NCI-H82 treated with DMSO at 0.1 percent for 48 hours (cell line): ENCODE measurements around the gene VAV3.
A peak's percentile ranks its signal among the peaks of the same experiment; 100 is the strongest.
"Not testable (repeated sequence)": the region's sequence is repeated elsewhere in the genome, so short reads cannot be mapped to it uniquely, and the experiment has no call there.

Experiments used
- DNase-seq: peaks from one replicate; lab custom pipeline; 2025; ENCODE audit not compliant: unreplicated experiment; lab: John Stamatoyannopoulos, UW

VAV3 gene

DNA sequence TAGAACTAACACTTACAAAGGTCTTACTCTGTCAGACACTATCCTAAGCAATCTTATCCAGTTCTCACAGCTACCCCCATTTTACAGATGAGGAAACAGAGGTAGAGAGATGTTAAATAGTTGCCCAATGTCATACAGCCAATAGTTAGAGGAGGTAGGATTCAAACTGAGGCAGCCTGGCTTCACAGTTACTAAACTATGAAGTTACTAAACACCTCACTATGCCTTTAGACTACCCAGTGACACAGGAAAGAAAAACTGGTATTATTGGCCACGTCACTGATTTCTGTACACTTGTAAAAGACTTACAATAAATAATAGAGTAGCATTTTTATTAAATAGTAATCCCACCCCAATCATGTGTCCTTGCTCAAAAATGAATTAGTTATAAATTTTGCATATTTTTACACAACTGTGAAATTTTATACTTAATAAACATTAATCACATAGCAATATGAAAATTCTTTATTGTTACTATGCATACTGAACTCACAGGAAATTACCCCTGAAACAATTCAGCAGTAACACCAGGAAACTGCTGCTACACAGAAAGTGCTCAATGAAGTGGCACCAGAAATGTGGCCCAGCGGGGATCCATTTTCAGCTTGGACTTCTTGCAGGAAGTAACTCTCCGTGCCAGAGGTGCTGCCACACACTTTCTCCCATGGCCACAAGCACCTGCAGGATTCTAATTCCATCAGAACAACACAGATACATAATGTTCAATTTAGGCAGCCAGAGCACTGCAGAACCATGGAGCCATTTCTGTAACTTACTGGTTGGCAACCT, 69.4 kb downstream of the VAV3 start:
- no peak for DNase-seq

DNA sequence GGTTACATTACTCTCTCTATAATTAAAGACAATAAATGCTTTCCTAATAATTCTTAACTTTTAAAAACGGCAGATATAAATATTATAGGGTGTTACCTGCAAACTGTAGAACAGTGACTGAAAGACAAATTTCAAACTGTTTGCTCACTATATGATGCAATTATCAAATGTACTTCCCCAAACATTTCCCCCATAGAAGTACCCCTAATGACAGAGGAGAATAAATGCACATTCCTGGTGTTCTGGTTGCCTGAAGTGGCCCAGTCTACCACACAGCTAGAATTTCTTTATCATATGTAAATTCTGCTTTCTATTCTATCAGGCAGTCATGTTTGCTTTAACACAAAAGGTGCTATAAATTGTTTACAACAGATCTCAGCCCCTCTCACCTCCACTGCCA, 70.4 kb downstream of the VAV3 start:
- DNase-seq = no peak

DNA sequence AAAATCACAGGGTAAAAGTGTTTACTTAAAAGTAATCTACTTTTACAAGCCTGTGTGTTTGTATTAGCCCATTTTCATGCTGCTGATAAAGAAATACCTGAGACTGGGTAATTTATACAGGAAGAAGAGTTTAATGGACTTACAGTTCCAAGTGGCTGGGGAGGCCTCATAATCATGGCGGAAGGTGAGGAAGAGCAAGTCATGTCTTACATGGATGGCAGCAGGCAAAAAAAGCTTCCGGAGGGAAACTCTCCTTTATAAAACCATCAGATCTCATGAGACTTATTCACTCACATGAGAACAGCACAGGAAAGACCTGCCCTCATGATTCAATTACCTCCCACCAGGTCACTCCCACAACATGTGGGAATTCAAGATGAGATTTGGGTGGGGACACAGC, 71.6 kb downstream of the VAV3 start:
- not testable (repeated sequence) for DNase-seq

DNA sequence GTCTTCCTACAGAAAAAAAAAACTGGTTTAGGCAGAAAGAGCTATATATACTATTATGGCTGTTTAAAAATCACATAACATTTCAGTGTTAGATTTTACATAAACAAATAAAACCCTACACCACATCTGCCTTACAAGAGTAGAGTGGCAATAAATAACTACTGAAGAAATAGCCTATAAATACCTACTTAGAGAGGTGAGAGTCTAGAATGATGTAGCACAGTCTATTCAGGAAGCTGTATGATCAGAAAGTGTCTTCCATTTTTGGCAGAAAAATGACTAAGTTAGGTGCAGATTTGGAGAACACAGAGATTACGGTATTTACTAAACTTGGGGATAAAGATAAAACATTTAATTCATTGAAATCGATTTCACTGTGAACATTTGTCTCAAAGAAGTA, 75.5 kb downstream of the VAV3 start:
- DNase-seq = no peak

DNA sequence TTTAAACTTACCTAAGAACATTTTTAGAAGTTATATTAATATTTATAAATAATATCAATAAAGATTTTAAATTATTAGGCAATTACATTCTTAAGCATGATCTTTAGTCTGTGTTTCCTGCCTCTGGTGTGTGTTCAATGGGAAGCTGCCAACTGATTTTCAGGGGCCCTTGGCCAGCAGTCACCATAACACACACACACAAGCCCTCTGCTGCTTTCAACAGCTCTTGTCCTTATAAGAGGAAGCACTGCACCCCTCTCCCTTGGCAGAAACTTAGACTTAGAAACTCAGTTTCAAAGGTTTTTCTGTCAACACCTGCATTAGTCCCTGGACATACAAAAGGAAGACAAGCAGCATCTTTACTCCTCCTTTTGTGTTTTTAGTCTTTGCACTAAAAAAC, 81.4 kb downstream of the VAV3 start:
- DNase-seq = no peak

DNA sequence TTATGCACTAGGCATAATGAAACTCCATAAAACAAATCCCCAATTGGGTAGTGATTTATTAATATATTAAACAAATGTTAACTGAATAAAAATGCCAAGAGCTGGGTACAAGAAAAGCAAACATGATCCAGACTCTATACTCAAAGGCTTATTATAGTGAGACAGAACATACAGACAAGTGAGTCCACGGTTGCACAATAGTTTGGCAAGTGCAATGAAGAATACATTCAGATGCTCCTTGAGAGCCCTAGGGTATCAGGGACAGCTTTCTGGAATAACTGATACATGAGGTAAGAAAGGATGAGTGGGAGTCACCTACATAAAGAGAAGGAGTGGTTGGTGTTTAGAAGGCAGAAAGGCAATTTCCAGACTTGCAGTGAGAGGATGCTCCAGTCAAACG, 85.1 kb downstream of the VAV3 start:
- DNase-seq = no peak

DNA sequence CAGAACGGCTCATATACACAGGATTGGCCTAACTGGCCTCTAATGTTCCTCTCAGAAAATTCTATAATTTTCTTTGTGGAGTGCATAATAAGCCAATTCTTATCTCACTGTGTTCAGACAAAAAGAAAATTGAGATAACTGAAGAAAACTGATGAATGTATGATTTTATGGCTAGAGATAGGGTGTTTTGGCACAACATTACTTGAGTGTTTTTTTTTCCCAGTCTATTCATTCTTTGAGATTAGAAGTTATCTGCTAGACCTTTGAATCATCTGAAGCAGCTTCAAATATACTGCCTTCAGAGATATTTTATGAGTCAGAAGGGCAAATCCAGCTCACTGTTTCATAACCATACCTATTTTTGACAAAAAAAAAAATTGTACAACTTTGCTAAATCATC, 85.6 kb downstream of the VAV3 start:
- DNase-seq = no peak

DNA sequence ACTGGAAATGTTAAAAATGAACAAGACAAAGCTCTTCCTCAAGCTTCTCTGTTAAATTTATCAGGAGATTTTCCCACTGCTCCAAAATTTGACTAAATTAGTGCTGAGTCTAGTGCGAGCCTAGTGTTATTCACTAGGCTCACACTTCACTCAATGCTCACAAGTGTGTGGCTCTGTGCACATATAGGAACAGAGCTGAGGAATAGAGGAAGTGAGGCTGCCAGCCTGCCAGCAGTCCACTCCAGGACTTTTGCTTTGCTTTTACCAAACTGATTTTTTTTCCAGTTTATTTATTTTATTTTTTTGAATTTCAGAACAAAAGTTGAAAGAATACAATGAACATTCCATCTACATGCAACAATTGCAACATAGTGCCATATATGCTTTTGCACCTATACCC, 87.2 kb downstream of the VAV3 start:
- no peak for DNase-seq

DNA sequence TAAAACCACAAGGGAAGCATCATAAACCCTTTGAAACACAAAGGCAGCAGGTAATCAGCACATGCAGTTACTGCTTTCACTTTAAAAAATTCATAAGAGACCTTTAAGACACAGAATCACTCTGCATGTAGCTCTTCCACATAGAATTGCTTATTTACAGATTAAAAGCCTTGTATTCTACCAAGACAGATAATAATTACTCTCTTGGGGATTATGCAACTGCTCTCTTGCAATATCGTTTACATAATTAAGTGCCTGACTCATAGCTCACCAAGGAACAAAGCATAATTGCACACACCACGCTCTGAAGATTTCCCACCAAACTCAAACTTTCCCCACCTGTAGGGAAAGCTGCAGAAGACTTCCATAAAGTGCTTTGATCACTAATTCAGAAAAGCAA, 87.9 kb downstream of the VAV3 start:
- DNase-seq = peak; percentile 18

DNA sequence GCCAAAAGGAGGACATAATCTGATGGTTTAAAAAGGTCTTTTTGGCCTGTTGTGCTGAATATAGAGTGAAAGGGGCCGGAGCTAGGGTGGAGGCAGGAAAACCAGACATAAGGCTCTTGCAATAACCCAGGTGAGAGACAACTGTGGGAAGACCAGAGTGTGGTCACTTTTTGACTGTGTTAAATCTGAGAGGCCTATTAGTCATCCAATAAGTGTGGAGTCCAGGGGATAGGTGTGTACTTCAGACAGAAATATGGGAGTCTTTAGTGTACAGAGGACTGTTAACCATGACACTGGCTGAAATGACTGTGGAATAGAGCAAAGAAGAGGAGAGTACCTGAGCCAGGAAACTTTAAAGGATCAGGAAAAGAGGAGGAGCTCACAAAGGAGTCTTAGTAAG, 89.3 kb downstream of the VAV3 start:
- DNase-seq = no peak

DNA sequence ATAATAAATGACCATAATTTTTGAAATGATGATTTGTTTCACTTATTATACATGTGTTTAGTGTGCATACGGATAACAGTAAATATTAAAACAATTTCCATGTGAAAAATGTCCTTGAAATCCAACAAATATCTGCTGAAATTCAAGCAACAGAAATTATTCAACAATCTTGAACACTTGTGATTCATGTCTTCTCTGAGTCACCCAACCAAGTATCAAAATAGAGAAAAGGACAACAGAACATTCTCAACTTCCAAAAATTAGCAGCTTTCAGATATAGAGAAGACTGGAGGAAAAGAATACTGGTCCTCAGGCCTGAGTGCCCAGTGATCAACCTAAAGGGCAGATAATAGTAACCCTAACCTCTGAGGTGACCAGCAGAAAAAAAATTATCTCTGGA, 90.8 kb downstream of the VAV3 start:
- DNase-seq = no peak

DNA sequence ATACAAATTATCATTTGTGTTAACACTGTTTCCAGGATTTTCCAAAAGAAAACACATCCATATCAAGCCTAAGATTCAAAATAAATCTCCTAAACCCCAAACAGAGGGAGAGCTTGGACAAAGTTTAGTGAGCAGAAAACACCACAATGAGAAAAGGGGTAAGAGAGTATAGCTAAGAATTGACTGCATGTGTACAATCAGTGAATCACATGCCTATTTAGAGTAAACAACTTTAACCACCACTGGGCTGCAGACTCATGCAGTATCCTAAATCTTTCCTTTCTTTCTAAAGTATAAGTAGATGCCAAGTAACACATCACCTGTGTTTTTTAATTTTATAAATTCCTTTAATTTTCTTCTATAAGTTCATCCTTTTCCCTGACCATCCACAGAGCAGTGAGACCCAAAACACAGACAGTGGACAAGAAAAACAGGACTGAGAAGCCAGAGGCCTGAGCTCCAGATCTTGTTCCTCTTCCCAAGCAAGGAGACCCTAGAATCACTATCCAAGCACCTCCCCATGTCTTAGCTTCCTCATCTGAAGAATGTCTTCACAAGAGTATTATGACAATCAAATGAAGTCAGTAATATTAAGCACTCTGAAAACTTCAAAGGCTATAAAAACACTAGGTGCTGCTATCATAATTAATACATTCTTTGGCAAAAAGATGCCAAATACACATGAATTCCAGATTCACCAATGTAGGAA, 93.1 kb downstream of the VAV3 start:
- DNase-seq = no peak

DNA sequence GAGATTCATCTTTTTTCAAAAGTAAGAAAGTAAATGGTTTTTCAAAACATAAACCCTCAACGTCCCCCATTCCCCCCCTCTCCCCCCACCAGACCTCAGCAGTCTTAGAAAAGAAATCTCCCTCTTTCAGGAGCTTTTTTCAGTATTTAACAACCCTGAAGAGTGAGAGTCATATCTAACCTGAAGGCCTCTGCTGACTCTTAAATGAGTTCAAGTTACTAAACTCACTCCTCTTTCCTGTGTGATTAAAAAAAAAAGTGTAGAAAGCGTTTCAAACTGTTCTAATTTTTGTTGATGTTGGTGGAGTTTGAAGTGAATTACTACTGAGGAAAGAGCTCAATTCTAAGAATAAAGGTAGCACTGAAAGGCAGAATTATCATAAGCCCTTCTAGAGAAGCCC, 93.7 kb downstream of the VAV3 start:
- no peak for DNase-seq

DNA sequence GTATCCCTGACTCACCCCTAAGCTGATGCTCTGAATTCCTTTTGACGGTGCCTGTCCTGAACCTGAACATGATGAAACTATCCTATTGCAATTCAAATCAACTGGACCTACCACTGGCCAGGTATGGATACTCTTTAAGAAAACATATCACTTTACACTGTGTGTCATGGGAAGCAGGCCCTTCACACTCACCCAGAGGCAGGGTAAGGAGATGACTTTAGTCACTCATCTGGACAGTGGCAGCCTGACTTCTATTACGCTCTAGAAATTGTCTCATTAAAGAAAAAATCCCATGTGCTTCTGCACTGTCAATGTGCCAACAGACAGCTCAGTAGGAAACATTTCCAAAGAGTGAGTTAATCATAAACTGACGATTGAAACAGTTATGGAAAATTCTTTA, 94.3 kb downstream of the VAV3 start:
- no peak for DNase-seq

DNA sequence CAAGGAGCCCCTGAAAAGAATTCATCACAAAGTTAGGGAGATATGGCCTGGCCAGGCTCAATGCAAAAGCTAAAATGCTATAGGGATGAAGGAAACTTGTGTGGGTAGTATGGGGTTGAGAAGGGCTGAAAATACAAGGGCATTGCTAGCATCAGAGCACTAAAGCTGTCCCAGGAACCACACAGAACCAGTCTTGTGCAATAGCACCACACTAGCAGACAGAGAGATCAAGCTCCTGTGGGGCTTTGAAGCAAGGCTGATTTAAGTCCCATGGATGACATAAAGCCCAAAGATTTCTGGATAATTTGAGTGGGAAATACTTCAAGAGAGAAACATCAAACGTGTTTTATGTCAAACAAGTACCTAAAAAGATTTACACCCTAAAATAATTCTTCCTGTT, 97.1 kb downstream of the VAV3 start:
- no peak for DNase-seq

DNA sequence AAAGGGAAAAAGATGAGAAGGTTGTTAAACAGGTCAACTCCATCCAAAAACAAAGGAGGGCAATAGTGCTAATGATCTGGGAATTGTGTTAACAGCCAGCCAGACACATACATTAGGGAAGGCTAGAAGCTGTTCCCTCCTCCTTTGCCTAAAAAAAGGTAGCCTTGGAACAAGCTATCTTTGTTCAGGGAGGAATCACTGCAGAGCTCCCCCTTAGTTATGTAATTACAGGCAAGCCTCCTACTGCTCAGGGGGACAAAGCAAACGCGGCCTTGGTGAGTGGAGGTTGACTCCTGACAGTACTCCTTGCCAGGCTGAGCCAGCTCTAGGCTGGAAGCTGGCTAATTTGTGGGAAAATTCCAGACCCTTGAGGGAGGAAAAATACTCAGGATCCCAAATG, 97.6 kb downstream of the VAV3 start:
- no peak for DNase-seq

DNA sequence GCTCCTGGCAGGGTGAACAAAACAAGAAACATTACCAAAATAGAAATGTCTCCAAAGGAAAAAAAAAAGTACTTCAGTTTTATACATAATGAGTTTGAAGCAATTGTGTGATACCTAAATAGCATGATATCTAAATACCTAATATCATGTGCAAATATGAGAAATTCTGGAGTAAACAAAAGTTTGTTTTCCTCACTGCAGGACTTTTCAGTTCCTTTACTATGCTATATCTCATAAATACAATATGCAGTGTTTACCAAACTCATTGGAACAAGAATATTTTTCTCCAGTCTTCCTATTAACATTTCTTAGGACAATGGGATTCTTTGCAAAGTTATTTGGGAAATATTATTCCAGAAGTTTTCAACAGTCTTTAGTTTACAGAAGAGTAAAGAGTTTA, 98.1 kb downstream of the VAV3 start:
- DNase-seq = no peak

DNA sequence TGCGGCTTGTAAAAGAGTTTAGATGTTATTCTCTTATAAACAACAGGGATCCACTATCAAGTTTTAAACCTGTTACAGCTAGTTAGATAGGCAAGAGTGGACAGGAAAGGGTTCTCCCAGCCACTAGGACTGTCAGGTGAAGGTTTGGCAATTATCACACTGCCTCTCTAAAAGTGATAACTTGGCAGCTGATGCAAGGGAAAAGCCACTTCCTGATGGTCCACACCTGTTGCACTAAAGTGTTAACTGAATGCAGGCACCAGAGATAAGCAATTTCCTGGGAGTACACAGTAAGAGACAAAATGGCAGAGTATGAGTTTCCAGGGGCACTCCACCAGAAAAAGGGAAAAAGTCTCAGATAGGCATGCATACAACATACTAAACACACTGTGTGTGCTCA, 99.4 kb downstream of the VAV3 start:
- DNase-seq = no peak

DNA sequence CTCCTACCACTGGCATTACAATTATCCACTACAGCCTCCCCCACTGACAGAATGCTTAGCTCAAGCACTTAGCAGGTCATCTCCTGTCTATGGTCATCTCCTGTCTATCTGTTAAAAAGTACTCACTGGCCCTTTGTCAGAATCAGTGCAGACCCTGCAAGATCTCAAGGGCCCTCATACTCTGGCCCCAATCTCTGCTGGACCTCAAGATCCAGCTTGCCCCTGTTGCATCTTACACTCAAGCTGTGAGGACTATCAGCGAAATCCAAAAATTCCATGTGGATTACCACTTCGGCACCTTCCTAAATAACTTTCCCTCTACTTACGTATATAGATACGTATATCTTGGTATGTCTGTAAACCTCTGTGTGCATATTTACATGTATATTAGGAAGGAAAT, 101.6 kb downstream of the VAV3 start:
- no peak for DNase-seq

DNA sequence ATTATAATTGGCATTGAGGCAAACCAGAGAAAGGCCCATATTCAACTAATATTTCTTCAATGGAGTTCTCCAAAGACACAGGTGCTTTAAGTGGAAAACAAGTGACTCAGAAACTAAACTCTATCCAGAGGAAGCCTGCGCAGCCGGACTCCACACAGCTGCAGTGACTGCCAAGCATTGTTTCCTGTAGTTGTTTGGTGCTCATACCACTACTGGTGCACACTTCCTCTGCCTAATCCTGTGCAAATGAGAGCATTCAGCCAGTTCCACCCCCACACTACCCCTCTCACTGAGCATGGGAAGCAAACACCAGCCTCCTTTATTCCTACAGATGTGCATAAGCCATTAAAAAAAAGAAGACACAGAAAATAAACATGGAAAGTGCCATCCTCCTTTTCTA, 102.9 kb downstream of the VAV3 start:
- no peak for DNase-seq

DNA sequence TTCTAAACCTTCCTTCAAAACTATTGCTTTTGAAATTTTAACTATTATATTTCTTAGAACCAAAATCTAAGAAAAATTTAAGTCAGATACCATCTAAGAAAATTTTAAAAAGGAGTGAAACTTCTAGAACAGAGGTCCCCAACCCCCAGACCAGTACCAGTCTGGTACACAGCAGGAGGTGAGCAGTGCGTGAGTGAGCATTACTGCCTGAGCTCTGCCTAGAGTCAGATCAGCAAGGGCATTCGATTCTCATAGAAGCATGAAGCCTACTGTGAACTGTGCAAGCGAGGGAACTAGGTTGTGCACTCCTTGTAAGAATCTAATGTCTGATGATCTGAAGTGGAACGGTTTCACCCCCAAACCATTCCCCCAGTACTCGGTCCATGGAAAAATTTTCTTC, 106.7 kb downstream of the VAV3 start:
- DNase-seq = no peak

DNA sequence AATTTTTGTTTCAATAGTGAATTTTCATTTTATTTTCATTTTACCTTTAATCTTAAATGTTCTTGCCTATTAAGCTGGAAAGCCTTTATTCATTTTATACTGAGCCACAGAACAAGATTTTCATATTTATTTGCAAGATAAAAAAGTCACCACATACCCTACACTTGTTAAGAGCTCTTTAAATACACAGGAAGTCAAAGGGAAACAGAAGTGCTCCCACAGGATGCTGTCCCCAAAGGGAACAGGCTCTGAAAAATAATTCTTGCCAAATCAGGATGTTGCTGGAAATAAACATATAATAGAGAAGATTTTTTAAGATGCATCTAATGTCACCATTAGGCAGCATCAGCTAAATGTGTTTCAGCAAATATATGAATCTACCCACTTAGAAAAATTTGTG, 113.6 kb downstream of the VAV3 start:
- no peak for DNase-seq
